Activated CD8-positive, alpha-beta T cell treated with anti-CD3 and anti-CD28 coated beads for 36 hours (primary cell): ENCODE data around the gene MAP6. TPM values are rescaled to one million over a fixed set of nuclear protein-coding genes. Genes with fewer than 3 reads are reported as not detected.

Source experiments
- ATAC-seq: fragments of 200-7000 bp; cut with Tn5 transposase; one replicate; pipeline ENCODE4 v1.10.0; 2021; ENCODE audit warnings: mild to moderate bottlenecking, moderate library complexity
- CTCF ChIA-PET: fragments of 350-600 bp; sonication (Branson Sonifier 250); formaldehyde crosslinking; loops from one replicate; lab custom pipeline; 2021; ENCODE audit warnings: antibody characterized with exemption; lab: Charles Lee
- POLR2A ChIA-PET: fragments of 350-600 bp; sonication (Branson Sonifier 250); formaldehyde crosslinking; loops from one replicate; lab custom pipeline; 2021; ENCODE audit warnings: antibody characterized with exemption; lab: Charles Lee
- DNase-seq: peaks from one replicate; pipeline ENCODE4 v3.0.0-alpha.2; 2020
- H3K27ac Mint-ChIP-seq: one replicate; pipeline ENCODE4 v1.8.0; 2021; ENCODE audit warnings: mild to moderate bottlenecking, mixed read lengths
- H3K27me3 Mint-ChIP-seq: one replicate; pipeline ENCODE4 v1.8.0; 2021; ENCODE audit warnings: mixed read lengths
- H3K36me3 Mint-ChIP-seq: one replicate; pipeline ENCODE4 v1.8.0; 2021; ENCODE audit warnings: low read depth, mixed read lengths
- H3K4me1 Mint-ChIP-seq: one replicate; pipeline ENCODE4 v1.8.0; 2021; ENCODE audit warnings: low read depth, mixed read lengths
- H3K4me3 Mint-ChIP-seq: one replicate; pipeline ENCODE4 v1.8.0; 2021; ENCODE audit warnings: mild to moderate bottlenecking, moderate library complexity, mixed read lengths
- H3K9me3 Mint-ChIP-seq: one replicate; pipeline ENCODE4 v1.8.0; 2021; ENCODE audit warnings: mixed read lengths
- intact Hi-C: fragments of 100-400 bp; cut with micrococcal nuclease; formaldehyde crosslinking; loops from one replicate; pipeline ENCODE4 v1.10.0; 2022
- total RNA-seq, 2 experiments: library from RNA; stranded (reverse); gene quantifications; one replicate each; pipeline ENCODE4 v1.2.3, GENCODE V29; 2021
- TF ChIP-seq, protein P1 (sequence below): fragments of 200-600 bp; IDR thresholded peaks from one replicate; pipeline ENCODE4 v1.8.0; 2022; ENCODE audit warnings: antibody characterized with exemption, mild to moderate bottlenecking

MAP6 gene
- total RNA-seq, 2 experiments from 2014 or later: not detected

DNA sequence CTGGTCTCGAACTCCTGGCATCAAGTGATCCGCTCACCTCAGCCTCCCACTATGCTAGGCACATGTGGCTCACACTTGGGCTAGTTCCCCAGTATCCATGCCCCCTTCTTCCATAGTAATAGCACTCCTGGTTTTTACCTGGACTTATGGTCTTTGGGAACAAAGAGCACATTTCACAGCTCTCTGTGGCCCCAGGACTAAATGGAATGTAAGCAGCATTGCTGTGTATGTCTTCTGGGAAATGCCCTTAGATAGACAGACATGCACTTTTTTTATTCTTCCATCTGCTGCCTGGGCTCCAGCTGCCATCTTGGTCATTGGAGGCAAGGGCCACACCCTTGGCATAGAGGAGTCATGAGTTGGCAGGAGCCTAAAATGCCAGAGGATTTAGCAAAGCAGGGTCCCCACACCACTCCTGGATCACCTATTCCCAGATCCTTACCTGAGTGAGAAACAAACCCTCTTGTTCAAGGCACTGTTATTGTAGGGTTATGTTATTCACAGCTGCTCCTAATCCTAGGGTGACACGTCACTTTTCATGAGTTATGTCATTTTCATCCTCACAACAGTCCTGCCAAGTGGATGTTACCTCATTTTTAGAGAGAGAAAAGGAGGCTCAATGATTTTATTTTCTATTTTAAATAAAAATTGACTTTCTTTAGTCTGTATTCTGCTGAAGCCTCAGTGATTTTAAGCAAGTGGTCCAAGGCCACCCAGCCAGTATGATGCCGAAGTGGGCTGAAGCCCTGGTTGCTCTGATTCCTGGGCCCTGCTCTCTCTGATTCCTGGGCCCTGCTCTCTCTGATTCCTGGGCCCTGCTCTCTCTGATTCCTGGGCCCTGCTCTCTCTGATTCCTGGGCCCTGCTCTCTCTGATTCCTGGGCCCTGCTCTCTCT is 127.4 kb downstream of the MAP6 start:
- ChIA-PET CTCF (interaction anchor here (0.9 kb wide), 2 partner anchors 16 to 97 kb away, joined by 3 to 4 read pairs; partner anchors contain the start of gene GDPD5), POLR2A (no interaction called here)
- TF ChIP-seq, protein P1, sequence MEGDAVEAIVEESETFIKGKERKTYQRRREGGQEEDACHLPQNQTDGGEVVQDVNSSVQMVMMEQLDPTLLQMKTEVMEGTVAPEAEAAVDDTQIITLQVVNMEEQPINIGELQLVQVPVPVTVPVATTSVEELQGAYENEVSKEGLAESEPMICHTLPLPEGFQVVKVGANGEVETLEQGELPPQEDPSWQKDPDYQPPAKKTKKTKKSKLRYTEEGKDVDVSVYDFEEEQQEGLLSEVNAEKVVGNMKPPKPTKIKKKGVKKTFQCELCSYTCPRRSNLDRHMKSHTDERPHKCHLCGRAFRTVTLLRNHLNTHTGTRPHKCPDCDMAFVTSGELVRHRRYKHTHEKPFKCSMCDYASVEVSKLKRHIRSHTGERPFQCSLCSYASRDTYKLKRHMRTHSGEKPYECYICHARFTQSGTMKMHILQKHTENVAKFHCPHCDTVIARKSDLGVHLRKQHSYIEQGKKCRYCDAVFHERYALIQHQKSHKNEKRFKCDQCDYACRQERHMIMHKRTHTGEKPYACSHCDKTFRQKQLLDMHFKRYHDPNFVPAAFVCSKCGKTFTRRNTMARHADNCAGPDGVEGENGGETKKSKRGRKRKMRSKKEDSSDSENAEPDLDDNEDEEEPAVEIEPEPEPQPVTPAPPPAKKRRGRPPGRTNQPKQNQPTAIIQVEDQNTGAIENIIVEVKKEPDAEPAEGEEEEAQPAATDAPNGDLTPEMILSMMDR: no peak
- ATAC-seq (no peak), DNase-seq (no peak)
- H3K4me1 Mint-ChIP-seq: peaks cover 22% of the 10 kb centered on the region
- H3K9me3 Mint-ChIP-seq: no peaks in the 10 kb centered on the region
- intact Hi-C loops: no loop called here
- H3K27me3 Mint-ChIP-seq: peaks cover 3% of the 10 kb centered on the region
- H3K27ac Mint-ChIP-seq: no peak overlapping the region
- no peak overlapping the region for H3K4me3 Mint-ChIP-seq
- no peaks in the 10 kb centered on the region for H3K36me3 Mint-ChIP-seq

DNA sequence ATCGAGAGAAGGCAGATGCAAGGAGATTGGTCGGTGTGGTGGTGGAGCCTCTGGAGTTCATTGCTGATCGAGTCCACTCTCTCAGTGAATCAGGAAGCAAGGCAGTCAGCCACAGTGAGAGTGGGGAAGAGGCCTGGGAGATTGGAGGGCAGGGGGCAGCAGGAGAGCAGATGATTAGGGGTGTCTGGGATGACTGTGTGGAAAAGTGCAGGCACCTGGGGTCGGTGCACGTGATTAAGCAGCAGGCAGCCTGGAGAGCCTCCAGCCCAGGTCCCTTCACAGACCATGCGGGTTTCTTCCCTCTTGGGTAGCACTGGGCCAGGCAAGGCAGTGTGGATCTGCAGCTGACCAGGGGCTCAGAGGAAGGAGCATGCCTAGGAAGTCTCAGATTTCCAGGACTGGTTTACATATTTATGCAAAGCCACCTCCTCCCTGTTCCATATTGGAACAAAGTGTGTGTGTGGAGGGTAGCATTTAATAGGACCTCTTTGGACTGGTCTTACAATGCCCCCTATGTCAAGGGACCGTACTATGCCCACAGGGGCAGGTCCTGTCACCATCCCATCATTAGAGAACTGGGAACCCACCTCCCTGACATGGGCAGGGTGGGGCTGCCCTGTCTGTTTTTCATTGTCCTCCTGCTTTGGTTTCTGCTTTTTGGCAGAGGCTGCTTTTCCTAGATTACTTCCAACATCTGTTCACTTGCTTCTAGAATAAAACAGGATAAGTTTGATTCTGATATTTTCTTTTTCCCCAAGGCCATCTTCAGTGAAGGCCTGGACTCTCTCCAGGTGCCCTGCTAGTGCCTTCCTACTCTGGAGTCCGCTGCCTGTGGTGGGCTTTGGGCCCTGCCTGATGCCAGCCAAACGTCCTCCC is 129.1 kb downstream of the MAP6 start:
- H3K36me3 Mint-ChIP-seq: no peaks in the 10 kb centered on the region
- POLR2A ChIA-PET: no interaction called here
- H3K27me3 Mint-ChIP-seq: peaks cover 3% of the 10 kb centered on the region
- H3K27ac Mint-ChIP-seq: no peak overlapping the region
- H3K4me1 Mint-ChIP-seq: peaks cover 29% of the 10 kb centered on the region
- no peak for DNase-seq
- intact Hi-C loops: loop anchor here (10.0 kb wide), 1 partner anchor 265 kb away; no protein-coding TSS in a partner anchor
- ATAC-seq: no peak
- CTCF ChIA-PET: interaction anchor here (1.2 kb wide), 1 partner anchor 94 kb away, joined by 3 read pairs; no protein-coding TSS in a partner anchor
- H3K9me3 Mint-ChIP-seq: no peaks in the 10 kb centered on the region
- no peak overlapping the region for H3K4me3 Mint-ChIP-seq
- TF ChIP-seq, protein P1: no peak

DNA sequence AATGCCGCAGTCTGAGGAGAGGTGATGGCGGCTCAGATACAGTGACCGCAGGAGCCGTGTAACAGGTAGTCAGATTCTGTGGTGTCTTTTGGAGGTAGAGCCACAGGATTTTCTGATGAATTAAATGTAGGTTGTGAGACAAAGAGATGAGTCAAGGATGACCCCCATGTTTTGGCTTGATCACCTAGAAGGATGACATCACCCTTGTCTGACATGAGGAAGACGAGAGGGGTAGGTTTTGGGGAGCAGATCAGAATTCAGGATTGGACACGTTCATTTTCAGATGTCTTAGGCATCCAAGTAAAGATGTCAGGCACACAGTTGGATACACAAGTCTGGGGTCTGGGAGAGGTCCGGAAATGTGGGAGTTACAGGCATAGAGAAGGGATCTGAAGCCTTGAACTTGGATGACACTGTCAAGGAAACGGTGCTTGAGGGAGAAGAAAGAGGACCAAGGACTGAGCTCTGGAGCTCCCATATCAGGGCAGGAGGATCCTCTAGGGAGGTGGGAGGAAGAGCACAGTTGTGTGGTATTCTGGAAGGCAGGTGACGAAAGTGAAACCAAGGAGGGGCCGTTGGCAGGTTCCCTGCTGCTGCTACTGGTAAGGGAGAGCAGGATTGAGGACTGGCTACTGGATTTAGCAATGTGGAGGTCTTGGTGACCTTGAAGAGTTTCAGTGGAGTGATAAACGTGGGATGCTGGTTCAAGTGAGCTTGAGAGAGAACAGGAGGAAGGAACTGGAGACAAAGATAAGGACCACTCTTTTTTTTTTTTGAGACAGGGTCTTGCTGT is 130.5 kb downstream of the MAP6 start:
- ChIA-PET CTCF (interaction anchor here (1.0 to 1.3 kb wide), 3 partner anchors 10 to 94 kb away, joined by 3 to 5 read pairs (median 5); no protein-coding TSS in a partner anchor), POLR2A (no interaction called here)
- Mint-ChIP-seq H3K27me3 (peaks cover 3% of the 10 kb centered on the region), H3K4me3 (no peak overlapping the region), H3K9me3 (no peaks in the 10 kb centered on the region), H3K27ac (no peak overlapping the region), H3K36me3 (no peaks in the 10 kb centered on the region), H3K4me1 (peaks cover 33% of the 10 kb centered on the region)
- intact Hi-C loops: loop anchor here (10.0 kb wide), 1 partner anchor 264 kb away; no protein-coding TSS in a partner anchor
- TF ChIP-seq, protein P1: no peak
- no peak for ATAC-seq
- no peak for DNase-seq

DNA sequence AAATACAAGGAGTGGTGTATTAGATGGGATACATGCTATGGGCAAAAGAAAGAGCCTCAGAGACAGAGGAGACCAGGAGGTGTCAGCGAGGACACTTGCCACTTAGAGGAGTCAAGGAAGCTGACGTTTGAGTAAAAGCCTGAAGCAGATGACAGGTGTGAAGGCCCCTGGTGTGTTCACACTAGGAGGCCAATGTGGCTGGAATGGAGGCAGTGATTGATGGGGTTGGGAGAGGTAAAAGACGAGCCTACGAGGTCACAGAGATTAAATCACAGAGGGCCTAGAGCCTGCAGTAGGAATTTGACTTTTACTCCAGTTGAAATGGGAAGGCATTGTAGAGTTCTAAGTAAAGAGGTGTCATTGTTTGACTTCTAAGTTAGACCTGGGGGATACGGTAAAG is 131.1 kb downstream of the MAP6 start:
- H3K27ac Mint-ChIP-seq: no peak overlapping the region
- no peaks in the 10 kb centered on the region for H3K9me3 Mint-ChIP-seq
- no peak for ATAC-seq
- intact Hi-C loops: loop anchor here (10.0 kb wide), 1 partner anchor 263 kb away; no protein-coding TSS in a partner anchor
- DNase-seq: no peak
- no peak overlapping the region for H3K4me3 Mint-ChIP-seq
- peaks cover 33% of the 10 kb centered on the region for H3K4me1 Mint-ChIP-seq
- CTCF ChIA-PET: interaction anchor here (1.0 to 1.3 kb wide), 2 partner anchors 11 to 93 kb away, joined by 4 to 5 read pairs; no protein-coding TSS in a partner anchor
- POLR2A ChIA-PET: interaction anchor here (1.0 to 1.1 kb wide), 2 partner anchors 12 to 28 kb away, joined by 3 to 4 read pairs; no protein-coding TSS in a partner anchor
- peaks cover 3% of the 10 kb centered on the region for H3K27me3 Mint-ChIP-seq
- TF ChIP-seq, protein P1: no peak
- no peaks in the 10 kb centered on the region for H3K36me3 Mint-ChIP-seq

Other genes starting within 250 kb of the MAP6 start
- under 1 TPM; 0.16 to 0.77 TPM for gene KLHL35, start 235.8 kb downstream of the MAP6 start, total RNA-seq
- 10 to 100 TPM in 1 of 2 experiments, 1 to 10 TPM in 1; 7.8 to 11.0 TPM for gene GDPD5, start 143.1 kb downstream of the MAP6 start, total RNA-seq
- gene SERPINH1, start 106.8 kb downstream of the MAP6 start, total RNA-seq: 10 to 100 TPM; 15.7 to 17.7 TPM
- gene MOGAT2, start 48.8 kb upstream of the MAP6 start, total RNA-seq: not detected
- gene DGAT2, start 99.7 kb upstream of the MAP6 start, total RNA-seq: 1 to 10 TPM; 1.7 to 1.8 TPM
- gene UVRAG, start 146.2 kb upstream of the MAP6 start, total RNA-seq: 10 to 100 TPM; 14.4 to 15.7 TPM